NCI-H146 treated with DMSO at 0.1 percent for 48 hours (cell line): Measurements from ENCODE around the gene LRRC25.

Source experiments
- DNase-seq: peaks from one replicate; lab custom pipeline; 2025; ENCODE audit not compliant: unreplicated experiment; lab: John Stamatoyannopoulos, UW

Gene LRRC25

GRCh38 chr19:18397242-18398202, at the start of gene LRRC25:
TSS of gene LRRC25 (minus strand) at chr19:18397622. CDS start at chr19:18396963, 659 bp downstream.
- no peak for DNase-seq

GRCh38 chr19:18446811-18447359, 49.5 kb upstream of the LRRC25 start:
- peak; percentile 42 for DNase-seq

- DNase-seq, result no peak
Observed at GRCh38 chr19:18446145-18446810, 48.9 kb upstream of the LRRC25 start.

- DNase-seq, result no peak
Observed at GRCh38 chr19:18445262-18445948, 48.0 kb upstream of the LRRC25 start.

- no peak for DNase-seq
Observed at GRCh38 chr19:18444513-18444912, 47.1 kb upstream of the LRRC25 start.

- no peak for DNase-seq
Observed at GRCh38 chr19:18443831-18444230, 46.4 kb upstream of the LRRC25 start.

- DNase-seq, result no peak
Observed at GRCh38 chr19:18443406-18443805, 46.0 kb upstream of the LRRC25 start.

- no peak for DNase-seq
Observed at GRCh38 chr19:18442941-18443340, 45.5 kb upstream of the LRRC25 start.

- DNase-seq, result no peak
Observed at GRCh38 chr19:18441804-18442788, 44.7 kb upstream of the LRRC25 start.

- DNase-seq, result no peak
Observed at GRCh38 chr19:18440936-18441803, 43.7 kb upstream of the LRRC25 start.

- no peak for DNase-seq
Observed at GRCh38 chr19:18440415-18440877, 43.0 kb upstream of the LRRC25 start.

- no peak for DNase-seq
Observed at GRCh38 chr19:18439910-18440237, 42.5 kb upstream of the LRRC25 start.

- no peak for DNase-seq
Observed at GRCh38 chr19:18439025-18439909, 41.8 kb upstream of the LRRC25 start.

GRCh38 chr19:18438331-18439024, 41.1 kb upstream of the LRRC25 start:
- no peak for DNase-seq

GRCh38 chr19:18437491-18438330, 40.3 kb upstream of the LRRC25 start, which contains the start of gene ISYNA1:
TSS of gene ISYNA1 (minus strand) at chr19:18438133. CDS start at chr19:18437979, 154 bp downstream.
- DNase-seq, result peak; percentile 19

GRCh38 chr19:18436671-18437490, 39.5 kb upstream of the LRRC25 start:
- DNase-seq, result peak; percentile 19
